Duodenal mucosa (tissue), 2 donors: ENCODE data around the gene COX8C.
"Not testable (repeated sequence)": the region's sequence is repeated elsewhere in the genome, so short reads cannot be mapped to it uniquely, and the experiment has no call there.

ENCODE experiments used
- H3K27ac ChIP-seq: one replicate; pipeline ENCODE4 v1.7.0; 2013; ENCODE audit warnings: low read depth, low read length
- H3K27me3 ChIP-seq, 2 donors: one replicate each; pipeline ENCODE4 v1.7.0; 2013; ENCODE audit warnings: low read length in 2 of 2, control low read depth in 1 of 2; ENCODE audit not compliant: insufficient read depth in 2 of 2, control insufficient read depth in 1 of 2
- H3K36me3 ChIP-seq, 2 donors: one replicate each; pipeline ENCODE4 v1.7.0; 2013; ENCODE audit warnings: low read length in 2 of 2, control low read depth in 1 of 2; ENCODE audit not compliant: insufficient read depth in 2 of 2, control insufficient read depth in 1 of 2
- H3K4me1 ChIP-seq, 2 donors: one replicate each; pipeline ENCODE4 v1.7.0; 2013; ENCODE audit warnings: low read length in 2 of 2, control low read depth in 1 of 2; ENCODE audit not compliant: insufficient read depth in 2 of 2, control insufficient read depth in 1 of 2
- H3K4me3 ChIP-seq, 2 donors: one replicate each; pipeline ENCODE4 v1.7.0; 2013; ENCODE audit warnings: low read length in 2 of 2, low read depth in 1 of 2
- H3K9ac ChIP-seq, 2 donors: one replicate each; pipeline ENCODE4 v1.7.0; 2013; ENCODE audit warnings: low read length in 2 of 2, low read depth in 1 of 2
- H3K9me3 ChIP-seq, 2 donors: one replicate each; pipeline ENCODE4 v1.7.0; 2013; ENCODE audit warnings: low read length in 2 of 2, control low read depth in 1 of 2; ENCODE audit not compliant: control insufficient read depth in 1 of 2

Gene COX8C

GRCh38 chr14:93354873-93355272 lies 7.9 kb downstream of the COX8C start:
- H3K4me1 ChIP-seq, H3K9me3 ChIP-seq, H3K27me3 ChIP-seq, H3K36me3 ChIP-seq, H3K4me3 ChIP-seq, H3K9ac ChIP-seq, H3K27ac ChIP-seq: not testable (repeated sequence)

- H3K9ac ChIP-seq = no peak overlapping the region
- no peaks in the 10 kb centered on the region for H3K4me1 ChIP-seq
- no peaks in the 10 kb centered on the region for H3K27me3 ChIP-seq
- H3K4me3 ChIP-seq = no peak overlapping the region
- H3K27ac ChIP-seq = no peak overlapping the region
- no peaks in the 10 kb centered on the region for H3K9me3 ChIP-seq
- no peaks in the 10 kb centered on the region for H3K36me3 ChIP-seq
Observed at GRCh38 chr14:93368996-93369712, 22.2 kb downstream of the COX8C start.

- Histone ChIP-seq H3K9me3 (no peaks in the 10 kb centered on the region), H3K36me3 (no peaks in the 10 kb centered on the region), H3K9ac (no peak overlapping the region), H3K4me3 (no peak overlapping the region), H3K27ac (no peak overlapping the region), H3K27me3 (no peaks in the 10 kb centered on the region), H3K4me1 (no peaks in the 10 kb centered on the region)
Observed at GRCh38 chr14:93369713-93370266, 22.8 kb downstream of the COX8C start.

- Histone ChIP-seq H3K27ac (no peak overlapping the region), H3K27me3 (no peaks in the 10 kb centered on the region), H3K4me1 (no peaks in the 10 kb centered on the region), H3K9me3 (no peaks in the 10 kb centered on the region), H3K4me3 (no peak overlapping the region), H3K9ac (no peak overlapping the region), H3K36me3 (no peaks in the 10 kb centered on the region)
Observed at GRCh38 chr14:93375673-93376156, 28.7 kb downstream of the COX8C start.

- Histone ChIP-seq H3K27me3 (no peaks in the 10 kb centered on the region), H3K4me1 (no peaks in the 10 kb centered on the region), H3K9me3 (no peaks in the 10 kb centered on the region), H3K36me3 (no peaks in the 10 kb centered on the region), H3K4me3 (no peak overlapping the region), H3K9ac (no peak overlapping the region), H3K27ac (no peak overlapping the region)
Observed at GRCh38 chr14:93379831-93380230, 32.8 kb downstream of the COX8C start.

GRCh38 chr14:93381644-93382043 lies 34.7 kb downstream of the COX8C start:
- no peaks in the 10 kb centered on the region for H3K4me1 ChIP-seq
- H3K9me3 ChIP-seq = no peaks in the 10 kb centered on the region
- no peaks in the 10 kb centered on the region for H3K36me3 ChIP-seq
- no peak overlapping the region for H3K27ac ChIP-seq
- H3K9ac ChIP-seq = no peak overlapping the region
- H3K4me3 ChIP-seq = no peak overlapping the region
- no peaks in the 10 kb centered on the region for H3K27me3 ChIP-seq

GRCh38 chr14:93384256-93384655 lies 37.3 kb downstream of the COX8C start:
- not testable (repeated sequence) for H3K27ac ChIP-seq, H3K27me3 ChIP-seq, H3K9ac ChIP-seq, H3K36me3 ChIP-seq, H3K4me1 ChIP-seq, H3K4me3 ChIP-seq, H3K9me3 ChIP-seq

- Histone ChIP-seq H3K4me1 (no peaks in the 10 kb centered on the region), H3K4me3 (no peak overlapping the region), H3K9me3 (no peaks in the 10 kb centered on the region), H3K36me3 (no peaks in the 10 kb centered on the region), H3K9ac (no peak overlapping the region), H3K27ac (no peak overlapping the region), H3K27me3 (no peaks in the 10 kb centered on the region)
Observed at GRCh38 chr14:93395231-93395630, 48.2 kb downstream of the COX8C start.

GRCh38 chr14:93396456-93396855 lies 49.5 kb downstream of the COX8C start:
- H3K27me3 ChIP-seq = no peaks in the 10 kb centered on the region
- H3K4me1 ChIP-seq = no peaks in the 10 kb centered on the region
- H3K9me3 ChIP-seq = no peaks in the 10 kb centered on the region
- no peak overlapping the region for H3K4me3 ChIP-seq
- no peak overlapping the region for H3K9ac ChIP-seq
- no peak overlapping the region for H3K27ac ChIP-seq
- H3K36me3 ChIP-seq = no peaks in the 10 kb centered on the region
